T-helper 22 cell (primary cell): ENCODE measurements around the gene IGFN1.

Experiments
- DNase-seq: peaks from one replicate; pipeline ENCODE4 v3.0.0-alpha.2; 2020; ENCODE audit warnings: low read depth

IGFN1 gene

DNA sequence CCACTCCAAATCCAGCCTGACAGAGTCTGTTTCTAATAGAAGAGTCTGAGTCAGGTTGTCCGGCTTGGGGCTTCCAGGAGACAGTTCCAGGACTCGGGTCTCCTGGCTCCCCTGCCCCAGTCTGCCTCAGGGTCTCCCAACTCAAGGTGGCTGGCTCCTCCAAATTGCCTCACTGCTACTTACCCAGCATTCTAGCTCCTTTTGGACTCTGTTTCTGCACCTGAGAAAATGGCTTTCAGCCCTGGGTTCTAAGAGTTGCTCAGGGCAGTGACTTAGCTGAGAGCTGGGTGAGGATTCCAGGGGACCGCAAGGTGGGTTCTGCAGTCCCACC is 5.5 kb upstream of the IGFN1 start:
- no peak for DNase-seq

DNA sequence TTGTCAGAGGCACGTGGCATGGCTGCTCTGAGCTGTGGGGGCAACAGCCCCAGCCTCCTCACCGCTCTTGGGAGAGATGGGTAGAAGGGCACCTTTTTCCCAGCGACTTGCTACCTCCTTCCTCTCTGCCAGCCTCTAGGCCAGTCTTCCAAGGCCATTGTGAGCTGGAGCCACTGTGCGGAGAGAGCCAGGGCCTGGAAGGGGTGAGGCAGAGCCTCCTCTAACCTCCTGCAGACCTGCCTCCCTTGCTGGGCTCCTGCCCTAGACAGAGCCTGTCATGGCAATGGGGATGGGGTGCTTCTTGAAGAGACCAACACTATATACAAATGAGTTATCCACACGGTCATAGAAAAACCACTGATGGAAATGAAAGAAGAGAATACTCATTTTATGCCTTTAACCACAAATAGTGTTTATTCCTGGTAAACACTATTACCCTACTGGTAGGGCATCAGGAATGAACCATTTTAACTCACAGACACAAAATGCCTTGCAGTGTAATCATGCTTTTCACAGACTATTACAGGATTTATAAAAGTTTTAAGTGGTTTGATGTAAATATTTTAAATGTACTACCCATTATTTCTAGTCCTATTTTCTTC is 5.0 kb upstream of the IGFN1 start:
- no peak for DNase-seq

DNA sequence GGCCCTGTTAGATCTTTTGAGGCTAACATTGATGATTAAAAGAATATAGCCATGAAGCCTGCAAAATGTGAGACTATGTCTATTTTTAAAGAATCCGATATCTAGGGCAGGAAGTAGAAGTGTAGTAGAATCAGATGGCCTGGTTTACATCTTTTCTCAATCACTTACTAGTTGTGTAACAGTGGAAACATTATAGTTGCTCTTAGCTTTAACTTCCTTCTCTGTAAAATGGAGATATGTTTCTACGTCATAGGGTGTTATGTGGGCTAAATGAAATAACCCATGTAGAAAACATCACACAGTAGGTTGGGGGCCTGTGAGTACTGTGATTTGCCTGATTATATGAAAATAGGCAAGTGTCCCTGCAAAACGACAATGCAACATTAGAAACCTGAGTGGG is 4.4 kb upstream of the IGFN1 start:
- no peak for DNase-seq

DNA sequence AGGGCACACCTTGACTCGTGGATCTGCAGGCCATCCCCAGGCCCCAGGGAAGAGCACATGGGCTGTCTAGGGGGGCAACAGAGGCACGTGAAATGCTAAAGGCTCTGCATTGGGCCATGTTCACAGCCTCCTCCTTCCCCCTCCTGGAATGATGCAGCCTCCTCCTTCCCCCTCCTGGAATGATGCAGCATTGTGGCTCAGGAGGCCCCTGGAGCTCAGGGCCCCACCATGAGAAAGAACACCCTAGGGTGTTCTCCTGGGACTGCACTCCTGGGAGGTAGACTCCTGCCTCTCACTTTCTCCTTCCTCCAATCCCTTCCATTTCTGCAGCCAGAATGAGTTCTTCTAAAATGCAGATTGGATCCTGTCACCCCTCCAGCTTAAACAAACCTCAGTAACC is 1.5 kb upstream of the IGFN1 start:
- no peak for DNase-seq

DNA sequence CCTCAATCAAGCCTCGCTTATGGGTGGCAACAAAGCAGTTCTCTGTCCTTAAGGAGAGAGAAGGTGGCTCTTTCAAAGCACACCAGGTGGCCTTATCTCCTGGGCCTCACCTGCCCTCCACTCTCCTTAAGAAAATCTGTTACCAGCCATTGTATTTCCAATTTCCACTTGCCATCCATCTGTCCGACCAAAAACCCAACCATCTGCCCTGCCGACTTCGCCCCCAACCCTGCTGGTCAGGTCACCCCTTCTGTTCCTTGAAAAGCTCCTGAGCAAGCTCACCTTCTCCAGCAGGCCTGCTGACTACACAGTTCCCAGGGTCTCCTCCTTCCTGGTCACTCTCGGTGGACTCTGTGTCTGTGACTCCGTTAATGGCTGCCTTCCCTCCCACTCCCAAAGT is 619 bp upstream of the IGFN1 start:
- DNase-seq, result no peak

DNA sequence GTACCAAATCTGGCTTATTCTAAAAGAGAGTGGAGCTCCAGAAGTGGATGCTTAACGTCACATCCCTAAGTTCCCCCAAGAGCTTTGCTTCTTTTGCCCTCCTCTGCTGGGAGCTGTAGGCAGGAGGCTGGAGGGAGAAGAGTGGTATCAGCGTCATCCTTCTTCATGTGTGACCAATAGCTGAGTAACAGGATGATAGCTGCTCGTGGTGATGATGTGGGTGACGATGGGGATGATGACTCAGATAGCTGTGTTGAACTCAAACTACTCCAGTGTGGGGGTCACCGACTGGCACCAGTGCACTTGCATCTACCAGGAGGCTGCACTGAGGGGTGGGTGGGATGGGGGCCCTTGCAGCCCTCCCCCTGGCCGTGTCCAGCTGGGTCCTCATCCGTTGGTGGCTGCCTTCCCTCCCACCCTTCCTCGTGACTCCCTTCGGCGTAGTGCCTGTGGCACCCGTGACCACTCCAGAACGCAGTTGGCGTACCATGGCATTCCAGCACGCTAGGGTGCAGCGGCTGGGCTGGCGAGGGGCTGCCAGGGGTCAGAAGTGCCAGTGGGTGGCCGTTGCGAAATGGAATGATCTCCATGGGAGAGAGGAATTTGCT is 1.1 kb downstream of the IGFN1 start:
- no peak for DNase-seq

DNA sequence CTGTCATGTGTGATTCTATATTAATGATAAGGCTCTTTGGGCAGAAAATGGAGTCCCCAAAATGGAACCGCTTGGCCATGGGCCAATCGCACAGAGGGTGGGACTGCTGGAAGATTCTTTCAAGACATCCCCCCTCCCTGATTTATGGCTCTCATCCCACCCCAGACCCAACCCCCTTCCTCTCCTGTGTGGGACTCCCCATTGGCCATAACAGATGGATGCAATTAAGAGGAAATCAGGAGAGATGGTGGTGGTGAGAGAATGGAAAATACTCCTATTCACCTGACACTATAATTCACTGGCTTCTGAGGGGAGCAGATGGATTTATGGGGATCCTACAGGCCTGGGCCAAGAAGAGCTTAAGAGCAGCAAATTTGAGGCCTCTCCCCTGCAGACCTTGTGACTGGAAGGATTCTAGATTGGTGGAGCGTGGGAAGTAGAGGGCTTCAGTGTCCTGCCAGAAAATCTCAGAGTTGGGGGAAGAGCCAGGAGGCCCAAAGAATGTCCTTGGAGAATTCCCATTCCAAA is 1.7 kb downstream of the IGFN1 start:
- no peak for DNase-seq

DNA sequence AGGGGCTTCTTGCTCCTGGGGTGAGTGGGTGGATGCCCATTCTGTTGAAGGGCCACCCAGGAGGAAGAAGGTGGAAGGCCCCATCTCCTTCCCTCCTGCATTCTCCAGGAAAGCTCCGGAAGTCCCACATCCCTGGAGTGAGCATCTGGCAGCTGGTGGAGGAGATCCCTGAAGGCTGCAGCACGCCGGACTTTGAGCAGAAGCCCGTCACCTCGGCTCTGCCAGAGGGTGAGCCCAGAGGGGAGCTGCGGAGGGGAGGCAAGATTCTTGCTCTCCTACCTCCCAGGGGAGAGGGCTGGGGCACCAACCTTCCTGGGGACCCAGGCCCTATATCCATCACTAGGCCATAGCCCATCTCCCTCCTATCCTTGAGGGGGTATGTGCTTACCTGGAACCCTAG is 3.4 kb downstream of the IGFN1 start:
- no peak for DNase-seq

DNA sequence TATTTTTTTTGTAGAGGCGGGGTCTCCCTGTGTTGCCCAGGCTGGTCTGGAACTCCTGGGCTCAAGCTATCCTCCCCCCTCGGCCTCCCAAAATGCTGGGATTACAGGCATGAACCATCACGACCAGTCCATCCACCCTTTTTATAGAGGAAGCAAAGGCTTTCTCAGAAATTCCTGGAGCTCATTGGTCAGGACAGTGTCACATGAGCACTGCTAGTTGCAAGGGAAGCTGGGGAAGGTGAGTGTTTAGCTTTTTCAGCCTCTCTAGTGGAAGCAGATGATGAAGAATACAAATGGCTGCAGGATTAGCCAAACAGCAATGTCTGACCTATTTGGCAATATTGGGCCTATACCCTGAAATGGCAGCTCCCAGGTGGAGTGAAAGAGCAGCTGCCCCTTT is 8.0 kb downstream of the IGFN1 start:
- DNase-seq, result no peak

DNA sequence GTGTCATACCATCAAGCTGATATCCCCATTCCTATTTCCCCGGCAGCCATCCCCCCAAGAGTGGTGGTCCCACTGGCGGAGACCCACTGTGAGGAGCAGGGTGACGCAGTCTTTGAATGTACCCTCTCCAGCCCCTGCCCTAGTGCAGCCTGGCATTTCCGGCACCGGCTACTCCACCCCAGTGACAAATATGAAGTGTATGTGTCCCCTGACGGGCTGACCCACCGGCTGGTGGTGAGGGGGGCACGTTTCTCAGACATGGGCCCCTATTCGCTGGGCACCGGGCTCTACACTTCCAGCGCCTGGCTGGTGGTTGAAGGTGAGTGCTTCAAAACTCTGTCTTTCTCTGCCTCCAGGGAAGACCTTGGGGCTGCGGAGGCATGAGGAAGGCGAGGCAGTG is 14.4 kb downstream of the IGFN1 start:
- no peak for DNase-seq

DNA sequence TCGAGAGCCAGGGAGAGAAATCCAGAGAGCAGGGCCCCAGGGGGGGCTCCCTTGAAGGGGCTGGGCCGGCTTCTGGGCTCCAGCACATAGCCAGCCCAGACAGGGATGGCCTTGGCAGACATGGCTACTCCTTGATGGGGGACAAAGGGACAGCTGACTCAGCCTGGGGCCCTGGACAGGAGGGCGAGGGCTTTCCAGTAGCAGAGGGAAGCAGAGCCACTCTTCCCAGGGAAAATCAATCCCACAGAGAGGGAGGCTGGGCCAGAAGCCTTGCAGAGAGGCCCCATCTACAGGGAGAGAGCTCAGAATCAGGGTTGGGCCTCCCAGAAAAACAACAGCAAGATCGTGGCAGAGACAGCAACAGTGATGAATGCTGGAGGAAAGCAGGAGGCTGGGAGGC is 15.6 kb downstream of the IGFN1 start:
- DNase-seq, result no peak

DNA sequence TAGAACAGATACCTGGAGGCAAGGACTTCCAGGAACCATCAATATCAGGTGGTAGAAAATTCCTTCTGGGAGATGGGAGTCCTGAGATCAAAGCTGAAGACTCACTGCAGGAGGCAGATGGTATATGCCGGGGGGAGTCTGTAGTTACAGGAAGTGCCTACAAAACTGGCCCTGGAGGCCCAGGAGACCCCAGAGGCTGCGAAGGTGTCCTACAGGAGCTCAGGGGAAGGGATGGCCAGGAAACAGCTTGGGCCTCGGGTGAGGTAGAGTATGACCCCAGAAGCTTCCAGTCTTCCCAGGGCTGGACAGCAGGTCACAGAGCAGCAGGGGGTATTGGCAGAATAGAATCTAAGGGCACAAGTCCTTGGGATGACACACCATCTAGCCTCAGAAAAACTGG is 16.4 kb downstream of the IGFN1 start:
- DNase-seq, result no peak

DNA sequence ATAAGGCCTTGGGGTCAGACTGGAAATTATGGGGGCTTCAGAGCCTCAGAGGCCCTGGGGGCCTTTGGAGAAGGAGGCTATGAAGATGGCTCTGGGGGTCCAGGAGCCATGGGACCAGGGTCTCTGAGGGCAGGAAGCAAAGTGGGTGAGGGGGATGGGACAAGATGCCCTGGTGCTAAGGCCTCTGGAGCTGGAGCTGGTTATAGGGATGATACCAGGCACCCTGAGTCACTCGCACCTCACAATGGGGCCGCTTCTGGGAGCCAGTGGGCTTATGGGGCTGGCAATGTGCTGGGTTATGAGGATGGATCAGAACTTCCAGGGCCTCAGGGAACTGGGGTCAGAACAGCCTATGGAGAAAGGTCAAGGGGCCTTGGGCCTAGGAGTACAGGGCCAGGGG is 17.6 kb downstream of the IGFN1 start:
- no peak for DNase-seq

DNA sequence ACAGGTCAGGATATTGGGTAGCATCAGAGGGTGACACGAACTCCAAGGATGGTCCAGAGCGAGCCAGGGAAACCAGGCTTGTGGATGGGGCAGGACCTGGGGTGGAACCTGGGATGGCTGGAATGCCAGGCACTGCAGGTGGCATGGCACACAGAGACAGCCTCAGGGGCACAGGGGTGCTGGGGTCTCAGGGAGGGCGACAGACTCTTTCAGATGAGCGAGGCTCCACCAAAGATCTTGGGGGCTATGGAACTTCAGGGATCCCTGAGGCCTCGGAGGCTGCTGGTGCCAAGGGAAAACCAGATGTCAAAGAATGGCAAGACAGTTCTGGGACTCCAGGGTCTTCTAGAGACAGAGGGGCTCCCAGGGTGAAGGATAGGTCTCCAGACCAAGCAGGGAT is 21.4 kb downstream of the IGFN1 start:
- no peak for DNase-seq

DNA sequence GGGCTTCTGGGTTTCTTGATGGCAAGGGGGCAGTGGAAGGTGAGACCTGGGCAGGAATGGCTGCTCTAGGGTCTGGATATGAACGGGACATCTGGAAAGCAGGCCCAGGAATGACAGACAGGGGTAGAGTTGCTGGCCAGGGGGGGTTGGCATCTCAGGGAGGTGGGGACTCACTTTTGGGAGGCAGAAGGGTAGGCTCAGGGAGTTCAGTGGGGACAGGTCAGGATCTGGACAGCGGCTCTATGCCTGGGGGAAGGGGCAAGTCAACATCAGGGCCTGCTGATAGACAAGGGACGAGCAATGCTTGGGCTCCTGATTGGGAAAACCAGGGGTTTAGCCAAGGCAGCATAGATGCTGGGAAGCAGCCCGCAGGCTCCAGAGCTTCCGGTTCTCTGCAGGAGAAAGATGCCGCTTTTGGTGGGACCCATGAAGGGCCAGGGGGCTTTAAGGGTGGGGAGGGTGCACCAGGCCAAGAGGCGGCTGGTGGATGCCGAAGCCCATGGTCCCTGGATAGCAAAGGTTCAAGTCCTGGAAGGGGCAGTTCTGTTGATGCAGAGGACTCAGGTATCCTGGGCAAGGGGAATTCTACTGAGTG is 21.9 kb downstream of the IGFN1 start:
- DNase-seq, result no peak

DNA sequence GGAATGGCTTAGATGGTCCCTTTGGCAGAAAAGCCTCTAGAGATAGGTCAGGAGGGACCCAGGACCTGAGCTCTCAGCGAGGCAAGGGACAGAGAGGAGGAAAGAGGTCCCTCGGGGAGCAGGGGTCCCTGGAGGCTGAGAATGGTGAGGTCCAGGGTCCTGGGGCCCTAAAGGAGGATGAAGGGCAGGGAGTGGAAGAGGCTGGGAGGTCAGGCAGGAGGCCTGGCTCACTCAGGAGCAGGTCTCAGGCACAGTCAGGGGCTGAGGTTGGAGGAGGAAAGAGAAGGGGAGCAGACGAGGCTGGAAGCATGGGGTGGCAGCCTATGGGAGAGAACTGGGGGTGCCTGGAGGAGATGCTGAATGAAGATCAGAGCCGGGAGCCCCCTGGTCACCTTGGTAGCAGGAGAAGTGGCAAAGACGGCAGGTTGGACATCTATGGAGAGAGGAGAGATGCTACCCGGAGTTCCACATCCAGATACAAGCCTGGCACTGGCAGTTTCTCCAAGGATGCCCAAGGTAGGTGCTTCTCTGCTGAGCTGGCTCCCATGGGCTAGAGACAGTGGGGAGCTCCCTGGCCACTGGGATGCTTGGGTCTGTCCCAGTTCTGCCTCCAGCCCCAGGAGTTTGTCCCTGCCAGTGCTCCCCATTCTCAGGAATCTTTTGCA is 22.6 kb downstream of the IGFN1 start:
- DNase-seq, result no peak

DNA sequence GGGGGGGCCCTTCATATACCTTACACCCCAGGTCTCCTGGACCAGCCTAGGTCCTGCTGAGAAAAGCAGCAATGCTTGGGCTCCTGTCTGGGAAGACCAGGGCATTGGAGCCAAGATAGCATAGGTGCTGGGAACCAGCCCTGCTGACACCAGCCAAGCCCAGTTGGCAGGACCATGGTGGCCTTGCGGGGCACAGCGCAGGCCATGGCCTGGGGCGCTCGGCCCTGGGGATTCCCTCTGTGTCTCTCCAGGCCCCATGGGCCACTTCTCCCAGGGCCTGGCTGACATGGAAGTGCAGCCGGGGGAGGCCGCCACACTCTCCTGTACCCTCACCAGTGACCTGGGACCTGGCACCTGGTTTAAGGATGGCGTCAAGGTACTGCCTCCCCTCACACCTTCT is 23.3 kb downstream of the IGFN1 start:
- DNase-seq, result no peak

DNA sequence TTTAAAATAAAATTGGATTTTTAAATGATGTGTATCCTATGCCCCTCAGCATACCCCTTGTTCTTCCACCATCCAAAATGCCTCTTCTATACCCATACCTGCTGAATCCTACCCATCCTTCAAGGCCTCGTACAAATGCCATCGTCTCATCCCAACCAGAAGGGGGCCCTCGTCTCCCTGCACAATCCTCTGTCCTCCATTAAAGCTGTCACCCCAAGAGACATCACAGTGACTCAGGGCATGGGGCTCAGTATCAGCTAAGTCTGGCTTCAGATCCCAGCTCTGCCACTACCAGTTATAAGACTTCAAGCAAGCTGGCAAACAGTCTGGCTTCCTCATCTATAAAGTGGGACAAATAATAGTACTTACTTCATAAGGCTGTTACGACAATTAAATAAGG is 23.8 kb downstream of the IGFN1 start:
- DNase-seq, result no peak

DNA sequence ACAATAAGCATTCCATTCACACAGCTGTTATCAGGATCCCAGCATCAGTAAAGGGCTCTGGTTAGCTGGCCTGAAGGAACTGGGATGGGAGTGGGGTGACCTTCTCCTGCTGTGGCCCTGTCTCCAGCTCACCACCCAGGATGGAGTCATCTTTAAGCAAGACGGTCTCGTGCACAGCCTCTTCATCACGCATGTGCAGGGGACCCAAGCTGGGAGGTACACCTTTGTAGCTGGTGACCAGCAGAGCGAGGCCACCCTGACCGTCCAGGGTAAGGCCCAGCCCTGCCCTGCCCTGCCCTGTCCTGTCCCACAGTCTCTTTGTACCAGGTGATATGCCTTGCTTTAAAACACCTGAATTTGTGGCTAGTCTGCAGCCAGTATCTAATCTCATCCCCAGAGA is 24.3 kb downstream of the IGFN1 start:
- DNase-seq, result no peak

DNA sequence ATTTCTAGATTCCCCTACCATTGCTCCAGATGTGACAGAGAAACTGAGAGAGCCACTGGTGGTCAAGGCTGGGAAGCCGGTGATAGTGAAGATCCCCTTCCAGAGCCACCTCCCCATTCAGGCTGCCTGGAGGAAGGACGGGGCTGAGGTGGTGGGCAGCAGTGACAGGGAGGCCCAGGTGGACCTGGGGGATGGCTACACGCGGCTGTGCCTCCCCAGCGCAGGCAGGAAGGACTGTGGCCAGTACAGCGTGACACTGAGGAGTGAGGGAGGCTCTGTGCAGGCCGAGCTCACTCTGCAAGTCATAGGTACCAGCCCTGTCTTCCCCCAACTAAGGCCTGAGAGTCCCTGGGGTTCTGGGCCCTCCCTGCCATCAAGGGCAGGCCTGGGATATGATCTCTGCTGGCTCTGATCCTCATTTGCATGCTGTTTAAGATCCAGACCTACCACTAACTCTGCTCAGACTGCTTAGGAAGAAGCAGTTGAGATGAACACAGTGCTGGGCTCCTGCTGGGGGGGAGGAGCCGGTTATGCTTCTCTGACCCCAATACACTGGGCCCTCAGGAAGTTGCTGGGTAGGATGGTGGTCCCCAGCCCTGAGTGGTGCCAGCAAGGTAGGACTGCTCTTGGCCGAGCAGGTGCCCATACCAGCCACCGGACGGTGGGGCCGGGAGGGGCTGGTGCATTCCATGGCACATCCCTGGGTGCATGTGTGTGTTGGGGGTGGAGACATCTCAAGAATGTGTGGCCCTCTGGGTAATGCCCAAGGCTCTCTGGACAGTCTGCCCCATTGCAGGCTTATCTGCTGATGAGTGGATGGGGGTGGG is 25.1 kb downstream of the IGFN1 start:
- DNase-seq, result no peak

DNA sequence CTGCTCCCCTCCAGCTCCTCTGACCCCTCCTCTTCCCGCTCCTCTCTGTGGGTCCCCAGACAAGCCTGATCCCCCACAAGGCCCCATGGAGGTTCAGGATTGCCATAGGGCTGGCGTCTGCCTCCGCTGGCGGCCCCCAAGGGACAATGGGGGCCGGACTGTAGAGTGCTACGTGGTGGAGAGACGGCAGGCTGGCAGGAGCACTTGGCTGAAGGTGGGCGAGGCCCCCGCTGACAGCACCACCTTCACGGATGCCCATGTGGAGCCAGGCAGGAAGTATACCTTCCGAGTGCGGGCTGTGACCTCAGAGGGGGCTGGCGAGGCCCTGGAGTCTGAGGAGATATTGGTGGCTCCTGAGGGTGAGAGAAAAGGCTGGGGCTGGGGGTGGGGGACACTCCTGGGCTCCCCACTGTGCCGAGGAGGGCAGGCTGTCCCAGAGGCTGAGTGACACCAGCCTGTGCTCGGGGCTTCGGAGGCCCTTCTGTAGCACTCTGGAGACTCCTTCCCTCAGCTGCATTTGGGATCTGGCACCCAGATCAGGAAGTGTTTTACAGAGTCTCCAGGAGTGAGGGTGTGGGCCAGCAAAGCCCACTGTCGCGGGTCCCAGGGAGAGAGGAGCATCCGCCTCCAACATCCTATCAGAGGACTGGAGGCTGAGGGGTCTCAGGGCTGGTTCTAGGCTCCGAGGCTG is 25.9 kb downstream of the IGFN1 start:
- DNase-seq, result no peak

DNA sequence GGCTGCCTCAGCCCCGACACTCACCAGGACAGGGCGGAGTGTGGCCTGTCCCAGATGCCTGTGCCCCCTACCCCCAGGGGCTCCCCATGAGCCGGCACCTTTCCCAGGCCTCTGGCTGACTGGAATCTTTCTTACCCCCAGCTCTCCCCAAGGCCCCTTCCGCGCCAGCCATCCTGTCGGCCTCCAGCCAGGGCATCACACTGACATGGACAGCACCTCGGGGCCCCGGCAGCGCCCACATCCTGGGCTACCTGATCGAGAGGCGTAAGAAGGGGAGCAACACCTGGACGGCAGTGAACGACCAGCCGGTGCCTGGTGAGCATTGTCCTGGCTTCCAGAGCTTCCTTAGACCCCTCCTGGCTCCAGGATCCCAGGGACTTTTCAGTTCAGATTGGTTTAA is 26.5 kb downstream of the IGFN1 start:
- no peak for DNase-seq
